Endodermal cell (in vitro differentiated cells): Measurements from ENCODE around the gene GPR137B. TPM values are rescaled to one million over a fixed set of nuclear protein-coding genes. Genes with fewer than 3 reads are reported as not detected.

ENCODE experiments used
- DNase-seq: peaks from one replicate; pipeline ENCODE4 v3.0.0-alpha.2; 2017
- H3K27ac ChIP-seq: 2 replicates; pipeline ENCODE4 v1.5.1; 2013; ENCODE audit warnings: mild to moderate bottlenecking, low read depth, low read length, moderate library complexity
- H3K27me3 ChIP-seq: 2 replicates; pipeline ENCODE4 v1.6.1; 2013; ENCODE audit warnings: mild to moderate bottlenecking, low read length, moderate library complexity; ENCODE audit not compliant: insufficient read depth, control insufficient read depth, poor library complexity, severe bottlenecking
- H3K36me3 ChIP-seq: 2 replicates; pipeline ENCODE4 v1.7.0; 2013; ENCODE audit warnings: mild to moderate bottlenecking, low read length, moderate library complexity; ENCODE audit not compliant: control insufficient read depth, insufficient read depth
- H3K4me1 ChIP-seq: one replicate; pipeline ENCODE4 v1.7.0; 2013; ENCODE audit warnings: low read length; ENCODE audit not compliant: control insufficient read depth, insufficient read depth
- H3K4me3 ChIP-seq: 2 replicates; pipeline ENCODE4 v1.5.1; 2013; ENCODE audit warnings: mild to moderate bottlenecking, low read length, moderate library complexity
- H3K9ac ChIP-seq: 2 replicates; pipeline ENCODE4 v1.6.1; 2013; ENCODE audit warnings: mild to moderate bottlenecking, low read length, moderate library complexity; ENCODE audit not compliant: poor library complexity, severe bottlenecking; ENCODE audit errors: extremely low read depth
- H3K9me3 ChIP-seq: 2 replicates; pipeline ENCODE4 v1.6.1; 2013; ENCODE audit warnings: mild to moderate bottlenecking, low read length, moderate library complexity; ENCODE audit not compliant: control insufficient read depth
- H3K27ac Mint-ChIP-seq: 2 replicates; pipeline ENCODE4 v1.8.0; 2020; ENCODE audit warnings: mixed read lengths
- H3K27me3 Mint-ChIP-seq: 2 replicates; pipeline ENCODE4 v1.8.0; 2021; ENCODE audit warnings: mild to moderate bottlenecking, mixed read lengths; ENCODE audit not compliant: insufficient read depth
- H3K36me3 Mint-ChIP-seq: 2 replicates; pipeline ENCODE4 v1.8.0; 2020; ENCODE audit warnings: low read depth, mixed read lengths
- H3K4me1 Mint-ChIP-seq: 2 replicates; pipeline ENCODE4 v1.8.0; 2020; ENCODE audit warnings: mixed read lengths
- H3K4me3 Mint-ChIP-seq: 2 replicates; pipeline ENCODE4 v1.8.0; 2020; ENCODE audit warnings: mild to moderate bottlenecking, moderate library complexity, mixed read lengths
- H3K9me3 Mint-ChIP-seq: 2 replicates; pipeline ENCODE4 v1.8.0; 2020; ENCODE audit warnings: mild to moderate bottlenecking, mixed read lengths
- WGBS, 2 experiments: methylation state at CpG; one replicate each; pipeline versions ENCODE4 v1.1.5 to v1.1.7; 2013; ENCODE audit warnings: missing lambda C conversion rate in 2 of 2, mixed read lengths in 1 of 2; ENCODE audit not compliant: insufficient coverage in 1 of 2, insufficient read length in 1 of 2; 5-methylcytosine and 5-hydroxymethylcytosine counted together
- total RNA-seq, 2 donors: library from RNA; stranded (reverse); fragmentation: NEBNext Ultra II Directional in 1 of 2; extraction: Animal tissue kit (Norgen Biotek cat#: 25700) in 1 of 2; gene quantifications; 2 replicates in 1 of 2; 3 replicates in 1 of 2; pipeline ENCODE4 v1.2.1, GENCODE V29; 2021
- TF ChIP-seq, protein P1 (sequence below): fragments of 200-600 bp; sonication (generic); conservative IDR thresholded peaks from 2 replicates; pipeline ENCODE4 v1.5.0; 2021; ENCODE audit warnings: antibody characterized with exemption, mild to moderate bottlenecking

Gene GPR137B
- total RNA-seq, 2 donors from 2014 or later, result 2.8 to 6.7 TPM

GRCh38 chr1:236137285-236137852 is 5.0 kb upstream of the GPR137B start:
- Histone ChIP-seq H3K4me3 (no peak overlapping the region), H3K27ac (no peak overlapping the region), H3K36me3 (no peaks in the 10 kb centered on the region), H3K27me3 (peaks cover 78% of the 10 kb centered on the region), H3K9ac (no peak overlapping the region), H3K4me1 (no peaks in the 10 kb centered on the region), H3K9me3 (no peaks in the 10 kb centered on the region)
- no peaks in the 10 kb centered on the region for H3K9me3 Mint-ChIP-seq
- no peak overlapping the region for H3K27ac Mint-ChIP-seq
- peaks cover 88% of the 10 kb centered on the region for H3K27me3 Mint-ChIP-seq
- WGBS, 2 experiments, result 86 to 98% methylated on average over 4 of the region's 4 CpGs
- H3K4me3 Mint-ChIP-seq, result no peak overlapping the region
- peaks cover 8% of the 10 kb centered on the region for H3K4me1 Mint-ChIP-seq
- no peaks in the 10 kb centered on the region for H3K36me3 Mint-ChIP-seq
- TF ChIP-seq, protein P1, sequence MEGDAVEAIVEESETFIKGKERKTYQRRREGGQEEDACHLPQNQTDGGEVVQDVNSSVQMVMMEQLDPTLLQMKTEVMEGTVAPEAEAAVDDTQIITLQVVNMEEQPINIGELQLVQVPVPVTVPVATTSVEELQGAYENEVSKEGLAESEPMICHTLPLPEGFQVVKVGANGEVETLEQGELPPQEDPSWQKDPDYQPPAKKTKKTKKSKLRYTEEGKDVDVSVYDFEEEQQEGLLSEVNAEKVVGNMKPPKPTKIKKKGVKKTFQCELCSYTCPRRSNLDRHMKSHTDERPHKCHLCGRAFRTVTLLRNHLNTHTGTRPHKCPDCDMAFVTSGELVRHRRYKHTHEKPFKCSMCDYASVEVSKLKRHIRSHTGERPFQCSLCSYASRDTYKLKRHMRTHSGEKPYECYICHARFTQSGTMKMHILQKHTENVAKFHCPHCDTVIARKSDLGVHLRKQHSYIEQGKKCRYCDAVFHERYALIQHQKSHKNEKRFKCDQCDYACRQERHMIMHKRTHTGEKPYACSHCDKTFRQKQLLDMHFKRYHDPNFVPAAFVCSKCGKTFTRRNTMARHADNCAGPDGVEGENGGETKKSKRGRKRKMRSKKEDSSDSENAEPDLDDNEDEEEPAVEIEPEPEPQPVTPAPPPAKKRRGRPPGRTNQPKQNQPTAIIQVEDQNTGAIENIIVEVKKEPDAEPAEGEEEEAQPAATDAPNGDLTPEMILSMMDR, result peak; percentile 57
- no peak for DNase-seq

DNA sequence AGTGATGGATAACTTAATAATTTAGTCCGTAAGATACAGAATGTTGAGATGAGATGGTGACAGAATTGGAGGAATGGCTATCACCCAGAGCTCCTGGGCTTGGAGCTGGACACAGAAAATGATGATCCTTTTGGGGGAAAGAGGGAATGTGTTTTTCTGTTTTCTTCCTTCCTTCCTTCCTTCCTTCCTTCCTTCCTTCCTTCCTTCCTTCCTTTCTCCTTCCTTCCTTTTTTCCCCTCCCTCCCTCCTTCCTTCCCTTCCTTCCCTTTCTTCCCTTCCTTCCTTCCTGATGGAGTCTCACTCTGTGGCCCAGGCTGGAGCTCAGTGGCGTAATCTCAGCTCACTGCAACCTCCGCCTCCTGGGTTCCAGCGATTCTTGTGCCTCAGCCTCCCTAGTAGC is 2.8 kb upstream of the GPR137B start:
- peaks cover 89% of the 10 kb centered on the region for H3K27me3 Mint-ChIP-seq
- H3K9ac ChIP-seq, result no peak overlapping the region
- peaks cover 15% of the 10 kb centered on the region for H3K4me1 Mint-ChIP-seq
- DNase-seq, result no peak
- H3K27ac ChIP-seq, result no peak overlapping the region
- H3K36me3 ChIP-seq, result no peaks in the 10 kb centered on the region
- H3K4me3 ChIP-seq, result no peak overlapping the region
- 88 to 92% methylated on average over 4 of the region's 4 CpGs for WGBS, 2 experiments
- peaks cover 87% of the 10 kb centered on the region for H3K27me3 ChIP-seq
- H3K4me1 ChIP-seq, result peaks cover 3% of the 10 kb centered on the region
- H3K9me3 ChIP-seq, result no peaks in the 10 kb centered on the region
- TF ChIP-seq, protein P1, result no peak
- H3K9me3 Mint-ChIP-seq, result no peaks in the 10 kb centered on the region
- no peak overlapping the region for H3K4me3 Mint-ChIP-seq
- no peak overlapping the region for H3K27ac Mint-ChIP-seq
- no peaks in the 10 kb centered on the region for H3K36me3 Mint-ChIP-seq

GRCh38 chr1:236140705-236141446 is 1.5 kb upstream of the GPR137B start:
- H3K27me3 ChIP-seq, result peaks cover 85% of the 10 kb centered on the region
- TF ChIP-seq, protein P1, result no peak
- DNase-seq, result peak; percentile 66
- Mint-ChIP-seq H3K27ac (no peak overlapping the region), H3K36me3 (no peaks in the 10 kb centered on the region), H3K9me3 (no peaks in the 10 kb centered on the region), H3K4me1 (peaks cover 15% of the 10 kb centered on the region), H3K27me3 (peaks cover 89% of the 10 kb centered on the region), H3K4me3 (peak overlapping the region; percentile 79)
- no peaks in the 10 kb centered on the region for H3K9me3 ChIP-seq
- peak overlapping the region; percentile 75 for H3K4me3 ChIP-seq
- peaks cover 3% of the 10 kb centered on the region for H3K4me1 ChIP-seq
- H3K9ac ChIP-seq, result no peak overlapping the region
- no peaks in the 10 kb centered on the region for H3K36me3 ChIP-seq
- H3K27ac ChIP-seq, result no peak overlapping the region
- WGBS, 2 experiments, result 12 to 14% methylated on average over 15 to 18 of the region's 18 CpGs
